Stimulated activated naive CD8-positive, alpha-beta T cell treated with anti-CD3 and anti-CD28 coated beads, Interleukin-15, Interleukin-2, amounts not matched to agents 100 U/mL and 50 U/mL, for 24 hours (primary cell): ENCODE data around the gene RAB34.
A peak's percentile ranks its signal among the peaks of the same experiment; 100 is the strongest.
"Not testable (repeated sequence)": the region's sequence is repeated elsewhere in the genome, so short reads cannot be mapped to it uniquely, and the experiment has no call there.

Experiments used
- ATAC-seq: fragments of 150-1000 bp; cut with Tn5 transposase; one replicate; pipeline ENCODE4 v1.10.0; 2021
- DNase-seq: peaks from one replicate; pipeline ENCODE4 v3.0.0; 2021

RAB34 gene

DNA sequence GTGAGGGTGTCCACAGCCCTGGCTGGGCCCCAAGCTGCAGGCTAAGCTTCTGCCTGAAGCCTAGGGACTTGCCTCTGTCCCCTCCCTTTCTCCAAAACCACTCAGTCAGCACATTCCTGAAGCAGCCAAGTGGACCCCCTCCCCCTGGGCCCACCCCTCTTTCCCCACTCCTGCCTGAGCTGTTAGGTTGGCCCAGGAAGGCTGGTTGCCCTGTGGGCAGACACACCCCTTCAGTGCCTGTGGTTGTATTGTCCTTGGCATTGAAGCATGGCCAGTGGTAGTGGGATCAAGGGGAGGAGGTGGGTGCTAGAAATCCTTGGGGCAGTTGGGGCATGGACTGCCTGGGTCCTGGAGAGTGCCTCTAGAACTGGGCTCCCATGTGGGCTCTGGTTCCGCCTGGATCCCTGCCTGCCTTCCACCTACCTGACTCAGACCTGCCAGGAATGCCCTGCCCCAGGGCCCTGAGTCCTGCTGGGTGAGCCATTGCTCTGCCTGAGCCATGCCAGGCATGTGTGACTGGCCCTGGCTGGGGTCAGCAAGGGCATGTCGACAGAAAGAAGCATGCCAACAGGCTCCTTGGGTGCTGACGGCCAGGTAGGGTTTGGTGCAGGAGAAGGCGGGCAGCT is 28.2 kb upstream of the RAB34 start:
- ATAC-seq = no peak
- peak; percentile 1 for DNase-seq

GRCh38 chr17:28744972-28745785 is 27.5 kb upstream of the RAB34 start:
- DNase-seq (peak; percentile 35), ATAC-seq (no peak)

DNA sequence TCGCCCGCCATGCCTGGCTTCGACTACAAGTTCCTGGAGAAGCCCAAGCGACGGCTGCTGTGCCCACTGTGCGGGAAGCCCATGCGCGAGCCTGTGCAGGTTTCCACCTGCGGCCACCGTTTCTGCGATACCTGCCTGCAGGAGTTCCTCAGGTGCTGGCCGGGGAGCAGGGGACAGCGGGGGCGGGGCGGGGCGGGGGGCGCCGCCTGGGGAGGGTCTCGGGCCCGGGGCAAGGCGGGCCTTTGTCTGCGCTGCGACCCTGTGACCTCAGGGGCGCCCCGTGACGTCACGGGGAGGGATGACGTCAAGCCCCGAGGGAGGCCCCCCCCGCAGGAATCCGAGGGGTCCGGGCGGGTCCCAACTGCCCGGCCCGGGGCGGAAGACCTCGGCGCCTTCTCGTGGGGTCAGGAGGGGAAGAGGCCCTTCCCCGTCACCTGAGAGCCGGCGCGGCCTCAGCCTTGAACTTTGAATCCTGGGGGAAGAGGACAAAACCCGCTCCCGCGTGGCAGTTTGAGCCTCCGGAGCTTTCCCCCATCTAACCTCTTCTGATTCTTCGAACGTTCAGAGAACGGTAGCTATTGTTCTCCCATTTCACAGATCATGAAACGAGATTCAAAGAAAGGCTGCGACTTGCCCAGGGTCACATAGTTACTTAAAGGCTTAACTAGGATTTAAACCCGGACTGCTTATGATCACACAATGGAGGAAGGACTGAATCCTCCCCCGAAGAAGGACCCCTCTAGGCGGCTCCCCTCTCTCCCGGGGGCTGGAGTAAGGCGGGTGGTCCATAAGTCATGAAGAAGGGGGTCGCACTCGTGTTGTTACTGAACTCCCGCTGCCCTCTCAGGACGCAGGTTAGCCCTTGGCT is 26.7 kb upstream of the RAB34 start:
- ATAC-seq (peak; percentile 32), DNase-seq (peak; percentile 85)

GRCh38 chr17:28743243-28744103 is 25.8 kb upstream of the RAB34 start, which contains the start of gene TRAF4:
Gene TRAF4, plus strand, starts transcription at chr17:28744011. Its CDS starts 102 bp downstream, at chr17:28744113.
- peak; percentile 84 for ATAC-seq
- DNase-seq = peak; percentile 90

GRCh38 chr17:28741358-28742349 is 24.0 kb upstream of the RAB34 start:
- ATAC-seq (no peak), DNase-seq (no peak)

DNA sequence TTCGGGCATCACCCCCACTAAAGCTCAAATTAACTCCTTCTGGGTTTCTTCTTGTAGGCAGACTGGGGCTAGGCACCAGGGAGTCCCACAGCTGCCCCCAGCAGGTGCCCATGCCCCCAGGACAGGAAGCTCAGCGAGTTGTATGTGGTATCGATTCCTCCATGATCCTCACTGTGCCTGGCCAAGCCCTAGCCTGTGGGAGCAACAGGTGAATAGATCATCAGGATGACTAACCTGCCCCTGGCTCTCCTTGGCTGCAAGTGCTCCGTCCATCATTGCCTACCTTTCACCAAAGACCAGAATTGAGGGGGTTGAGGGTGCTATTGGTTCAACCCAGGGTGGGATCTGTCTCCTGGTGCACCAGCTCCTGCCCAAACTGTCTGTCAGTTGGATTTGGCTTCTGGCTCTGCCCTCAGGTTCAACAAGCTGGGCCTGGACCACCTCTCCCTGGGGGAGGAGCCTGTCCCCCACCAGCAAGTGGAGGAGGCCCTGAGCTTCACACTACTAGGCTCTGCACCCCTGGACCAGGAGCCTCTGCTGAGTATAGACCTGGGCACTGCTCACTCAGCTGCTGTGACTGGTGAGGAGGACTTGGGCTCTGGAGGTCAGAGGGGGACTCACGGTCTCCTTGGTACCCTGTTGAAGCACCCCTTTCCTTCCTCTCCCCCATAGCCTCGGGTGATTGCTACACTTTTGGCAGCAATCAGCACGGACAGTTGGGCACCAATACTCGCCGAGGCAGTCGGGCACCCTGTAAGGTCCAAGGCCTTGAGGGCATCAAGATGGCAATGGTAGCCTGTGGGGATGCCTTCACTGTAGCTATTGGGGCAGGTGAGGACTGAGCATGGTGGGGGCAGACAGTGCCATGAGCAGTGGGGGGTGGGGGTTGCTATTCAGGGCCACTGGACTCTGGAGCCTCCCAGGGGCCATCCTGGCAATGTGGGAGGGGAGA is 23.0 kb upstream of the RAB34 start:
- DNase-seq (no peak), ATAC-seq (no peak)

- peak; percentile 71 for DNase-seq
- ATAC-seq = peak; percentile 47
Observed at GRCh38 chr17:28738680-28739384, 21.2 kb upstream of the RAB34 start.

GRCh38 chr17:28737770-28738679 is 20.4 kb upstream of the RAB34 start:
- DNase-seq (peak; percentile 31), ATAC-seq (peak; percentile 3)

DNA sequence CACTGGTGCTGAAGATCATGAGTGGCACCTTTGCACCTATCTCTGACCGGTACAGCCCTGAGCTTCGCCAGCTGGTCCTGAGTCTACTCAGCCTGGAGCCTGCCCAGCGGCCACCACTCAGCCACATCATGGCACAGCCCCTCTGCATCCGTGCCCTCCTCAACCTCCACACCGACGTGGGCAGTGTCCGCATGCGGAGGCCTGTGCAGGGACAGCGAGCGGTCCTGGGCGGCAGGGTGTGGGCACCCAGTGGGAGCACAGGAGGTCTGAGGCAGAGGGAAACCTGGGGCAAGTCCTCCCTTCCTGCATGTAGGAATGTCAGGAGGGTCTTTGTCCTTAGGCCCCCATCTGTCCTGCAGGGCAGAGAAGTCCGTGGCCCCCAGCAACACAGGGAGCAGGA is 19.6 kb upstream of the RAB34 start:
- DNase-seq (no peak), ATAC-seq (no peak)

- ATAC-seq = not testable (repeated sequence)
Observed at GRCh38 chr17:28735913-28736769, 18.5 kb upstream of the RAB34 start.

DNA sequence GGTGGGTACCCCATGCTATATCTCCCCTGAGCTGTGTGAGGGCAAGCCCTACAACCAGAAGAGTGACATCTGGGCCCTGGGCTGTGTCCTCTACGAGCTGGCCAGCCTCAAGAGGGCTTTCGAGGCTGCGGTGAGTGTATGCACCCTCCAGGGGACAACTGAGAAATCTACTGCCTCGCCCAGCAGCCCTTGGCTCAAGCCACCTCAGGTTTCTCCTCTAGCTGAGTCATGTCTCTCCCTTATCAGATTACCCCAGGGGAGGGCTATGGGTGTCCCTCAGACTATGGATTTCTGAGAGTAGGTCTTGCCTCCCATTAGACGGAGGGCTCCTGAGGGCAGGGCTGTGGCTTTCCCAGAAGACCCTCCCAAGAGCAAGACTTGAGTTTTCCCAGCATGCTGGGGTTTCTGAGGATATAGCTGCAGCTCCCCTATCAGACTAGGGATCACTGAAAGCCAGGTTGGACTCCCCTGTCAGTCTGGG is 17.6 kb upstream of the RAB34 start:
- DNase-seq = no peak
- no peak for ATAC-seq

More at GRCh38 chr17:28735913-28736769, 18.5 kb upstream of the RAB34 start:
- DNase-seq = not testable (repeated sequence)

DNA sequence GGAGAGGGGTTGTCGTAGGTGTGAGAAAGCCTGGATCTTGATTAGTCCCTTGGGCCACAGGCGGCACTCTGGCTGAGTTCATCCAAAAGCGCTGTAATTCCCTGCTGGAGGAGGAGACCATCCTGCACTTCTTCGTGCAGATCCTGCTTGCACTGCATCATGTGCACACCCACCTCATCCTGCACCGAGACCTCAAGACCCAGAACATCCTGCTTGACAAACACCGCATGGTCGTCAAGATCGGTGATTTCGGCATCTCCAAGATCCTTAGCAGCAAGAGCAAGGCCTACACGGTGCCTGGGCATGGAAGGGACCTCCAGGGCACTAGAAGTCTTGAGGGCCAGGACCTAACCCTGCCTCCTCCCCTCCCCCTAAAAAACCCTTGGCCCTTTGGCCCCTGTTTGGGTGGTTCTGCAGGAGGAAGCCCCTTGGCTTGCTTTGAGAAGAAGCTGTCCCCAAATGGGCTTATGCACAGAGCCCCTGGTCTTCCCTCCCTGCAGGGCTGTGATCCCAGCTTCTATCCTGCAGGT is 17.1 kb upstream of the RAB34 start:
- ATAC-seq (no peak), DNase-seq (no peak)

DNA sequence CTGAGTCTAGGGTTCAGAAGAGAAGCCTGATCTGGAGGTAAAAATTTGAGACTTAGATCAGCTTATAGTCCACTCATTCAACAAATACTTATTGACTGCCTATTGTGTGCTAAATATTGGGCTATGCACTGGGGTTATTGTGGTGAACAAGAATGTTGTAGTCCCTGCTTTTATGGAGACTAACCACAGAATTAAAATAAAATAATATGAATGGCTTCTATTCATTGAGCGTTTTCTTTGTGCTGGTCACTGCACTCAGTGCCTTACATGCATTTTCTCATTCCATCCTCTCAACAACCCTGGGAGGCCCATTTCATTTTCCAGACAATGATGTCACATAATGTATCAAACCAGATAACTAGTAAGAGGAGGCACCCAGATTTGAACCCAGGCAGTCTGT is 15.7 kb upstream of the RAB34 start:
- no peak for ATAC-seq
- no peak for DNase-seq

DNA sequence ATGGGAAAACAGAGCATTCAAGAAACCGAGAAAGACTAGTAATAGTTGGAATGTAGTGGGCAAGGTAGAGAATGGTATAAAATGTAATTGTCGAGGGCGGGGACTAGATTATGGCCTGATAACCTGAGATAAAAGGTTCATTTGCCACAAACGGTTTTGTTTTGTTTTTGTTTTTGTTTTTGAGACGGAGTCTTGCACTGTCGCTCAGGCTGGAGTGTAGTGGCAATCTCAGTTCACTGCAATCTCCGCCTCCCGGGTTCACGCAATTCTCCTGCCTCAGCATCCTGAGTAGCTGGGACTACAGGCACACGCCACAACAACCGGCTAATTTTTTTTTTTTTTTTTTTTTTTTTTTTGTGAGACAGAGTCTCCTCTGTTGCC is 12.3 kb upstream of the RAB34 start:
- DNase-seq (no peak), ATAC-seq (no peak)

GRCh38 chr17:28728364-28729200 is 10.9 kb upstream of the RAB34 start, which contains the start of gene NEK8:
Gene NEK8, plus strand, starts transcription at chr17:28728788. Its CDS starts 26 bp downstream, at chr17:28728814.
- peak; percentile 26 for ATAC-seq
- DNase-seq = peak; percentile 99
